Measurements from ENCODE around the gene CCDC154.

The CCDC154 gene

GRCh38 chr16:1414532-1415260 is 29.7 kb downstream of the CCDC154 start, which contains the start of gene UNKL:
TSS of gene UNKL (minus strand) at chr16:1414704. CDS start at chr16:1414691, 13 bp downstream.
- peak; percentile 81 for DNase-seq

GRCh38 chr16:1413684-1414531 is 30.4 kb downstream of the CCDC154 start:
- DNase-seq, result peak; percentile 65

GRCh38 chr16:1412847-1413246 is 31.5 kb downstream of the CCDC154 start:
- DNase-seq, result no peak

- peak; percentile 96 for DNase-seq
These were observed 36.1 kb downstream of the CCDC154 start for GRCh38 chr16:1408171-1408837.

GRCh38 chr16:1407753-1408152 is 36.6 kb downstream of the CCDC154 start:
- DNase-seq, result no peak

- no peak for DNase-seq
These were observed 40.6 kb downstream of the CCDC154 start for GRCh38 chr16:1403733-1404132.

- no peak for DNase-seq
These were observed 41.3 kb downstream of the CCDC154 start for GRCh38 chr16:1403036-1403435.

GRCh38 chr16:1401758-1402154 is 42.6 kb downstream of the CCDC154 start:
- DNase-seq, result no peak

GRCh38 chr16:1401061-1401757 is 43.1 kb downstream of the CCDC154 start:
- no peak for DNase-seq

GRCh38 chr16:1398826-1399581 is 45.4 kb downstream of the CCDC154 start:
- DNase-seq, result no peak

GRCh38 chr16:1398351-1398750 is 46.0 kb downstream of the CCDC154 start:
- DNase-seq, result no peak

GRCh38 chr16:1397779-1398178 is 46.6 kb downstream of the CCDC154 start:
- DNase-seq, result no peak

GRCh38 chr16:1395444-1396031 is 48.8 kb downstream of the CCDC154 start:
- no peak for DNase-seq

- no peak for DNase-seq
These were observed 49.9 kb downstream of the CCDC154 start for GRCh38 chr16:1394367-1394951.

- DNase-seq, result no peak
These were observed 50.7 kb downstream of the CCDC154 start for GRCh38 chr16:1393613-1394176.

GRCh38 chr16:1392826-1393225 is 51.5 kb downstream of the CCDC154 start:
- no peak for DNase-seq

GRCh38 chr16:1390239-1390779 is 54.0 kb downstream of the CCDC154 start:
- no peak for DNase-seq

- no peak for DNase-seq
These were observed 54.6 kb downstream of the CCDC154 start for GRCh38 chr16:1389762-1390161.

- DNase-seq, result no peak
These were observed 57.0 kb downstream of the CCDC154 start for GRCh38 chr16:1387331-1387730.

- no peak for DNase-seq
These were observed 59.1 kb downstream of the CCDC154 start for GRCh38 chr16:1385232-1385631.
